Measurements from ENCODE around the gene C16orf87.

GRCh38 chr16:46832757-46833459 is 1.9 kb upstream of the C16orf87 start:
- TF ChIP-seq POLR2A (IDR thresholded peaks at IDR 0.05) (no peak), EP300 (IDR thresholded peaks at IDR 0.05) (no peak)
- TF ChIP-seq, protein P1, sequence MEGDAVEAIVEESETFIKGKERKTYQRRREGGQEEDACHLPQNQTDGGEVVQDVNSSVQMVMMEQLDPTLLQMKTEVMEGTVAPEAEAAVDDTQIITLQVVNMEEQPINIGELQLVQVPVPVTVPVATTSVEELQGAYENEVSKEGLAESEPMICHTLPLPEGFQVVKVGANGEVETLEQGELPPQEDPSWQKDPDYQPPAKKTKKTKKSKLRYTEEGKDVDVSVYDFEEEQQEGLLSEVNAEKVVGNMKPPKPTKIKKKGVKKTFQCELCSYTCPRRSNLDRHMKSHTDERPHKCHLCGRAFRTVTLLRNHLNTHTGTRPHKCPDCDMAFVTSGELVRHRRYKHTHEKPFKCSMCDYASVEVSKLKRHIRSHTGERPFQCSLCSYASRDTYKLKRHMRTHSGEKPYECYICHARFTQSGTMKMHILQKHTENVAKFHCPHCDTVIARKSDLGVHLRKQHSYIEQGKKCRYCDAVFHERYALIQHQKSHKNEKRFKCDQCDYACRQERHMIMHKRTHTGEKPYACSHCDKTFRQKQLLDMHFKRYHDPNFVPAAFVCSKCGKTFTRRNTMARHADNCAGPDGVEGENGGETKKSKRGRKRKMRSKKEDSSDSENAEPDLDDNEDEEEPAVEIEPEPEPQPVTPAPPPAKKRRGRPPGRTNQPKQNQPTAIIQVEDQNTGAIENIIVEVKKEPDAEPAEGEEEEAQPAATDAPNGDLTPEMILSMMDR (IDR thresholded peaks at IDR 0.05) = no peak

All from tibial nerve (tissue), 4 donors.